Lung (tissue), 12 donors: ENCODE data around the gene SPP1. TPM values are rescaled to one million over a fixed set of nuclear protein-coding genes. Genes with fewer than 3 reads are reported as not detected.

ENCODE experiments used
- ATAC-seq: fragments of 200-7000 bp; cut with Tn5 transposase; one replicate; pipeline ENCODE4 v1.9.1; 2020; ENCODE audit warnings: moderate number of reproducible peaks; ENCODE audit not compliant: insufficient read depth, low FRiP score
- DNase-seq, 3 donors: peaks; one replicate each; pipeline ENCODE4 v3.0.0-alpha.2; 2013 to 2017
- H3K27ac ChIP-seq, 2 donors: one replicate each; pipeline ENCODE4 v1.5.1; 2013; ENCODE audit warnings: mild to moderate bottlenecking in 2 of 2, moderate library complexity in 2 of 2, control low read depth in 1 of 2, inconsistent platforms in 1 of 2, low read depth in 1 of 2, low read length in 1 of 2
- H3K27me3 ChIP-seq, 3 donors: one replicate each; pipeline ENCODE4 v1.5.1; 2013; ENCODE audit warnings: low read length in 2 of 3; ENCODE audit not compliant: control insufficient read depth in 3 of 3, insufficient read depth in 3 of 3
- H3K36me3 ChIP-seq, 4 donors: one replicate each; pipeline ENCODE4 v1.5.1; 2013; ENCODE audit warnings: low read length in 4 of 4, mild to moderate bottlenecking in 1 of 4, moderate library complexity in 1 of 4; ENCODE audit not compliant: control insufficient read depth in 4 of 4, insufficient read depth in 4 of 4
- H3K4me1 ChIP-seq, 5 donors: one replicate each; pipeline ENCODE4 v1.5.1; 2013; ENCODE audit warnings: low read length in 5 of 5, mild to moderate bottlenecking in 2 of 5, moderate library complexity in 1 of 5; ENCODE audit not compliant: control insufficient read depth in 5 of 5, insufficient read depth in 5 of 5
- H3K4me3 ChIP-seq: one replicate; pipeline ENCODE4 v1.5.1; 2013; ENCODE audit warnings: mild to moderate bottlenecking, control low read depth, moderate library complexity
- H3K9ac ChIP-seq, 2 donors: one replicate each; pipeline ENCODE4 v1.5.1; 2013; ENCODE audit warnings: low read length in 2 of 2, control low read depth in 1 of 2; ENCODE audit not compliant: insufficient read depth in 1 of 2
- H3K9me3 ChIP-seq, 4 donors: one replicate each; pipeline ENCODE4 v1.5.1; 2013; ENCODE audit warnings: low read length in 3 of 4, mild to moderate bottlenecking in 1 of 4, moderate library complexity in 1 of 4; ENCODE audit not compliant: control insufficient read depth in 4 of 4, insufficient read depth in 3 of 4
- CTCF ChIP-seq: IDR thresholded peaks from 2 replicates; pipeline ENCODE4 v1.5.1; 2012; ENCODE audit warnings: mild to moderate bottlenecking; ENCODE audit errors: control extremely low read depth, extremely low read depth
- WGBS, 2 donors: extraction: QIAGEN DNeasy Blood & Tissue Kit; methylation state at CpG; one replicate each; pipeline ENCODE4 v1.1.7; 2013; 5-methylcytosine and 5-hydroxymethylcytosine counted together
- polyA plus RNA-seq, 2 donors: library from polyadenylated mRNA; stranded (reverse); fragments of 200-250 nt; gene quantifications; one replicate each; pipeline ENCODE4 v1.2.1, GENCODE V29; 2013
- total RNA-seq, 2 donors: library from RNA; depleted of rRNA in 1 of 2; stranded (reverse); fragments of >200 nt in 1 of 2; gene quantifications; one replicate each; pipeline ENCODE4 v1.2.1, GENCODE V29; 2014 to 2021
- donor health status: control.
- donor health status: control.
- donor health status: Bipolar disorder and iron deficiency.
- donor health status: healthy.
- donor health status: DM: yes; HTN: yes; CAD: no.

SPP1 gene
- total and polyA plus RNA-seq, 4 donors, result 5.4 to 433 (median 112) TPM

GRCh38 chr4:87931932-87932331, 43.6 kb upstream of the SPP1 start:
- Histone ChIP-seq H3K4me1 (no peaks in the 10 kb centered on the region), H3K9me3 (no peaks in the 10 kb centered on the region), H3K36me3 (no peaks in the 10 kb centered on the region), H3K4me3 (no peak overlapping the region), H3K27ac (no peak overlapping the region), H3K9ac (no peak overlapping the region), H3K27me3 (no peaks in the 10 kb centered on the region)
- TF ChIP-seq CTCF, result no peak
- DNase-seq, result no peak
- no peak for ATAC-seq
- WGBS, 2 donors, result 84 to 88% methylated on average over 1 of the region's 1 CpG

GRCh38 chr4:87932718-87933141, 42.8 kb upstream of the SPP1 start:
- no peak overlapping the region for H3K4me3 ChIP-seq
- DNase-seq (no peak), ATAC-seq (no peak)
- H3K9ac ChIP-seq, result no peak overlapping the region
- 85 to 90% methylated on average over 5 of the region's 5 CpGs for WGBS, 2 donors
- no peak for TF ChIP-seq CTCF
- no peaks in the 10 kb centered on the region for H3K9me3 ChIP-seq
- H3K27ac ChIP-seq, result no peak overlapping the region
- no peaks in the 10 kb centered on the region for H3K27me3 ChIP-seq
- H3K4me1 ChIP-seq, result no peaks in the 10 kb centered on the region
- no peaks in the 10 kb centered on the region for H3K36me3 ChIP-seq

- H3K36me3 ChIP-seq, result no peaks in the 10 kb centered on the region
- no peak overlapping the region for H3K4me3 ChIP-seq
- no peaks in the 10 kb centered on the region for H3K27me3 ChIP-seq
- WGBS, 2 donors, result 95 to 96% methylated on average over 1 of the region's 1 CpG
- no peak for TF ChIP-seq CTCF
- DNase-seq (no peak), ATAC-seq (no peak)
- H3K9me3 ChIP-seq, result no peaks in the 10 kb centered on the region
- H3K4me1 ChIP-seq, result no peaks in the 10 kb centered on the region
- no peak overlapping the region for H3K27ac ChIP-seq
- H3K9ac ChIP-seq, result no peak overlapping the region
Observed at GRCh38 chr4:87933337-87933736, 42.2 kb upstream of the SPP1 start.

GRCh38 chr4:87934157-87934704, 41.3 kb upstream of the SPP1 start:
- no peak overlapping the region for H3K27ac ChIP-seq
- 95 to 96% methylated on average over 2 of the region's 2 CpGs for WGBS, 2 donors
- TF ChIP-seq CTCF, result no peak
- ATAC-seq, result no peak
- DNase-seq, result no peak
- no peaks in the 10 kb centered on the region for H3K9me3 ChIP-seq
- no peaks in the 10 kb centered on the region for H3K27me3 ChIP-seq
- H3K4me1 ChIP-seq, result no peaks in the 10 kb centered on the region
- H3K4me3 ChIP-seq, result no peak overlapping the region
- no peaks in the 10 kb centered on the region for H3K36me3 ChIP-seq
- no peak overlapping the region for H3K9ac ChIP-seq
